Hematopoietic multipotent progenitor cell treated with erythropoietin and hydrocortisone succinate and interleukin-3 and kit ligand, for 6 days (in vitro differentiated cells): ENCODE data around the gene GDE1.
A peak's percentile ranks its signal among the peaks of the same experiment; 100 is the strongest.

Experiments used
- DNase-seq: peaks from one replicate; pipeline ENCODE4 v3.0.0-alpha.2; 2015

Gene GDE1

GRCh38 chr16:19523559-19524355, 1.9 kb upstream of the GDE1 start, which contains the start of gene CCP110:
Gene CCP110 (plus strand): TSS chr16:19523942. CDS start chr16:19527882, 3,940 bp downstream.
- DNase-seq: peak; percentile 99

- no peak for DNase-seq
Observed at GRCh38 chr16:19523184-19523558, 1.3 kb upstream of the GDE1 start.

GRCh38 chr16:19522760-19523159, 862 bp upstream of the GDE1 start:
- no peak for DNase-seq

- no peak for DNase-seq
Observed at GRCh38 chr16:19522397-19522732, 467 bp upstream of the GDE1 start.

- DNase-seq: peak; percentile 93
Observed at GRCh38 chr16:19520861-19521331, 1.0 kb downstream of the GDE1 start.

- no peak for DNase-seq
Observed at GRCh38 chr16:19518388-19518787, 3.5 kb downstream of the GDE1 start.

- peak; percentile 88 for DNase-seq
Observed at GRCh38 chr16:19517424-19518089, 4.3 kb downstream of the GDE1 start.

- no peak for DNase-seq
Observed at GRCh38 chr16:19515757-19516156, 6.1 kb downstream of the GDE1 start.

- peak; percentile 76 for DNase-seq
Observed at GRCh38 chr16:19513377-19514053, 8.4 kb downstream of the GDE1 start.

GRCh38 chr16:19512297-19512696, 9.6 kb downstream of the GDE1 start:
- no peak for DNase-seq

- no peak for DNase-seq
Observed at GRCh38 chr16:19507867-19508266, 14.0 kb downstream of the GDE1 start.

GRCh38 chr16:19506965-19507364, 14.9 kb downstream of the GDE1 start:
- DNase-seq: no peak

GRCh38 chr16:19505600-19506303, 16.1 kb downstream of the GDE1 start:
- no peak for DNase-seq

GRCh38 chr16:19503461-19504075, 18.3 kb downstream of the GDE1 start:
- DNase-seq: no peak

- peak; percentile 88 for DNase-seq
Observed at GRCh38 chr16:19502395-19503131, 19.3 kb downstream of the GDE1 start.

GRCh38 chr16:19499481-19499880, 22.4 kb downstream of the GDE1 start:
- no peak for DNase-seq

GRCh38 chr16:19499006-19499405, 22.9 kb downstream of the GDE1 start:
- DNase-seq: no peak

- no peak for DNase-seq
Observed at GRCh38 chr16:19497176-19497575, 24.7 kb downstream of the GDE1 start.

GRCh38 chr16:19490619-19491018, 31.3 kb downstream of the GDE1 start:
- no peak for DNase-seq

GRCh38 chr16:19488213-19488640, 33.7 kb downstream of the GDE1 start:
- peak; percentile 76 for DNase-seq

- DNase-seq: peak; percentile 40
Observed at GRCh38 chr16:19486750-19487325, 35.1 kb downstream of the GDE1 start.
